ENCODE measurements around the gene LAMTOR2. TPM values are rescaled to one million over a fixed set of nuclear protein-coding genes. Genes with fewer than 3 reads are reported as not detected.

The LAMTOR2 gene
- total RNA-seq, 1 experiment from 2014 or later = 63.4 TPM

DNA sequence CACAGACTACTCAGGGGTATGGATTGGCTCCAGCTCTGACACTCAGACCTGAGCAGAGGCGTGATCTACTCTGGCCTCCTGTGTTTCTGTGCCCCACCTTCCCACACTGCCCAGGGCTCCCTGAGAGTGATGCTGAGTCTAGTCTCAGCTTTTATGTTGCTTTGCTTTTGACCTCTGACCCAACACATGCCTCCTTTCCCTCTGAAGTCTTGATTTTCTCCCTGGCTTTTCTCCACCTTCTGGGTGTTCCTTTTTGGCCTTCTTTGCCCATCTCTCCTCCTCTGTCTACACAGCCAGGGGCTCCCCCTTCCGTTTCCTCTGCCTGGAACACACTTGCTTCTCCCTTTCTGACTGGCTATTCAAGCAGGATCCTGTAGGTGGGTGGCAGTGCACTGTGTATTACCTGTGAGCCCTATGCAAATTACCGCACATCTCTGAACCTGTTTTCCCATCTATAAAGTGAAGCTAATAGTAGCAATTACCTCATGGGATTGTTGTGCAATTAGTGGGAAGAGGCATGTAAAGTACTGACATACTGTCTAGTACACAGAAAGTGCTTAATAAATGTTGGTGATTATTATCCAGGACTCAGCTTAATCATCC lies 41.4 kb downstream of the LAMTOR2 start:
- POLR2A ChIA-PET = interaction anchor here (0.5 kb wide), 1 partner anchor 32 kb away, joined by 3 read pairs; no protein-coding TSS in a partner anchor
- H3K4me3 ChIP-seq (ENCODE audit: low read depth in 2 of 2, low read length in 2 of 2) = no peak overlapping the region
- intact Hi-C loops (cut with micrococcal nuclease; ENCODE audit: unreplicated experiment) (loop anchor here (1.0 to 5.0 kb wide), 2 partner anchors 34 to 116 kb away; partner anchors contain the start of gene PMF1), in situ Hi-C loops (cut with HindIII; ENCODE audit: low pct_unique_long_range_greater_than_20kb, low sequenced_read_pairs) (no loop called here)
- H3K27ac ChIP-seq (ENCODE audit: low read length) = peak overlapping the region; percentile 82
- DNase-seq (ENCODE audit: low read depth, low spot score) (no peak), ATAC-seq (no peak)
- no peaks in the 10 kb centered on the region for H3K9me3 ChIP-seq (ENCODE audit: control insufficient read depth, insufficient read depth, low read depth, low read length)
- TF ChIP-seq, protein P1, sequence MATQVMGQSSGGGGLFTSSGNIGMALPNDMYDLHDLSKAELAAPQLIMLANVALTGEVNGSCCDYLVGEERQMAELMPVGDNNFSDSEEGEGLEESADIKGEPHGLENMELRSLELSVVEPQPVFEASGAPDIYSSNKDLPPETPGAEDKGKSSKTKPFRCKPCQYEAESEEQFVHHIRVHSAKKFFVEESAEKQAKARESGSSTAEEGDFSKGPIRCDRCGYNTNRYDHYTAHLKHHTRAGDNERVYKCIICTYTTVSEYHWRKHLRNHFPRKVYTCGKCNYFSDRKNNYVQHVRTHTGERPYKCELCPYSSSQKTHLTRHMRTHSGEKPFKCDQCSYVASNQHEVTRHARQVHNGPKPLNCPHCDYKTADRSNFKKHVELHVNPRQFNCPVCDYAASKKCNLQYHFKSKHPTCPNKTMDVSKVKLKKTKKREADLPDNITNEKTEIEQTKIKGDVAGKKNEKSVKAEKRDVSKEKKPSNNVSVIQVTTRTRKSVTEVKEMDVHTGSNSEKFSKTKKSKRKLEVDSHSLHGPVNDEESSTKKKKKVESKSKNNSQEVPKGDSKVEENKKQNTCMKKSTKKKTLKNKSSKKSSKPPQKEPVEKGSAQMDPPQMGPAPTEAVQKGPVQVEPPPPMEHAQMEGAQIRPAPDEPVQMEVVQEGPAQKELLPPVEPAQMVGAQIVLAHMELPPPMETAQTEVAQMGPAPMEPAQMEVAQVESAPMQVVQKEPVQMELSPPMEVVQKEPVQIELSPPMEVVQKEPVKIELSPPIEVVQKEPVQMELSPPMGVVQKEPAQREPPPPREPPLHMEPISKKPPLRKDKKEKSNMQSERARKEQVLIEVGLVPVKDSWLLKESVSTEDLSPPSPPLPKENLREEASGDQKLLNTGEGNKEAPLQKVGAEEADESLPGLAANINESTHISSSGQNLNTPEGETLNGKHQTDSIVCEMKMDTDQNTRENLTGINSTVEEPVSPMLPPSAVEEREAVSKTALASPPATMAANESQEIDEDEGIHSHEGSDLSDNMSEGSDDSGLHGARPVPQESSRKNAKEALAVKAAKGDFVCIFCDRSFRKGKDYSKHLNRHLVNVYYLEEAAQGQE (IDR thresholded peaks at IDR 0.05; ENCODE audit: insufficient read depth in 1 of 2, low read depth in 2 of 2, low read length in 1 of 2) = no peak
- TF ChIP-seq, protein P2, sequence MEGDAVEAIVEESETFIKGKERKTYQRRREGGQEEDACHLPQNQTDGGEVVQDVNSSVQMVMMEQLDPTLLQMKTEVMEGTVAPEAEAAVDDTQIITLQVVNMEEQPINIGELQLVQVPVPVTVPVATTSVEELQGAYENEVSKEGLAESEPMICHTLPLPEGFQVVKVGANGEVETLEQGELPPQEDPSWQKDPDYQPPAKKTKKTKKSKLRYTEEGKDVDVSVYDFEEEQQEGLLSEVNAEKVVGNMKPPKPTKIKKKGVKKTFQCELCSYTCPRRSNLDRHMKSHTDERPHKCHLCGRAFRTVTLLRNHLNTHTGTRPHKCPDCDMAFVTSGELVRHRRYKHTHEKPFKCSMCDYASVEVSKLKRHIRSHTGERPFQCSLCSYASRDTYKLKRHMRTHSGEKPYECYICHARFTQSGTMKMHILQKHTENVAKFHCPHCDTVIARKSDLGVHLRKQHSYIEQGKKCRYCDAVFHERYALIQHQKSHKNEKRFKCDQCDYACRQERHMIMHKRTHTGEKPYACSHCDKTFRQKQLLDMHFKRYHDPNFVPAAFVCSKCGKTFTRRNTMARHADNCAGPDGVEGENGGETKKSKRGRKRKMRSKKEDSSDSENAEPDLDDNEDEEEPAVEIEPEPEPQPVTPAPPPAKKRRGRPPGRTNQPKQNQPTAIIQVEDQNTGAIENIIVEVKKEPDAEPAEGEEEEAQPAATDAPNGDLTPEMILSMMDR (IDR thresholded peaks at IDR 0.05) = no peak
- TF ChIP-seq SIN3A (IDR thresholded peaks at IDR 0.05; ENCODE audit: borderline replicate concordance, insufficient read depth, low read depth, low read length) = no peak
- TF ChIP-seq POLR2AphosphoS5 (IDR thresholded peaks at IDR 0.05; ENCODE audit: low read depth, low read length) = no peak
- no peak for TF ChIP-seq TCF7L2 (IDR thresholded peaks at IDR 0.05; ENCODE audit: low read depth, low read length)
- CTCF ChIA-PET = interaction anchor here (0.7 to 2.3 kb wide), 2 partner anchors 33 to 44 kb away, joined by 4 to 23 read pairs; no protein-coding TSS in a partner anchor
- no TSS peak for BruUV-seq (replicated peaks)
- H3K27me3 ChIP-seq (ENCODE audit: control insufficient read depth, insufficient read depth, low read length) = no peaks in the 10 kb centered on the region
- no peaks in the 10 kb centered on the region for H3K36me3 ChIP-seq (ENCODE audit: control insufficient read depth, insufficient read depth, low read length)
- peaks cover 11% of the 10 kb centered on the region; the same call in 1 of the 2 replicates for H3K4me1 ChIP-seq (ENCODE audit: control insufficient read depth, insufficient read depth, low read length)

DNA sequence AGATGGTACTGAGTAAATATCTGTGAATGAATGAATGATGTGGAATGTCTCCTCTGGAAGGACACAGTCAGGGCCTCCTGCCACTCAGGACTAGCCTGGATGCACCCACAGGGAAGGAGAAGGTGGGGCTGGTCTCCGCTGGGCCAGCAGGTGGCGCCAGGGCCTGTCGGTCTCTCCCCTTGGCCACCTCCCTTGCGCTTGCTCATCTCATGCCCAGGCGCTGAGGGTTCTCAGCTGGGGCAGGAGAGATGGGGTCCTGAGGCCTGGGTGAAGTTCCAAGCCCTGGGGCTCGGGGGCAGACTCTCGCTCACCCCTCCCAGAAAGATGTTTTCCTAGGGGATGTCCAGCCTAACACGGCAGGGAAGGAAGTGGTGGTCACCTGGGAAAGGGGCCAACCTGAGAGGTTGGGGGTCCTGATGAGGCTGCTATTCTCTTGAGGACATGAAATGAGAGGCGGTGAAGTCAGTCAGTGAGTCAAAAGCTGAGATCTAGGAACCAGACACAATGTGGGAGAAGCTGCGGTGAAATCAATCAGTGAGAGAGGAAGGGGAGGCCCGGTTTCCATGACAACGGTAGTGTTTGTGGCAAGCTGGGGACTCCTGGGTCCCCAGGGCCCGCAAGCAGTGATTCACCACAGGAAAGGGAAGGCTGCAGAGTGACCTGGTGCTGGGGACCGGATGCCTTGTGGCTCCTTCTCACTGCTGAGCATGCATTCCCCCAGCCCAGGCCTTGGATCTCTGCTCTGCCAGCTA lies 42.2 kb downstream of the LAMTOR2 start:
- peak overlapping the region; percentile 82 for H3K27ac ChIP-seq (ENCODE audit: low read length)
- peaks cover 15% of the 10 kb centered on the region; the same call in 1 of the 2 replicates for H3K4me1 ChIP-seq (ENCODE audit: control insufficient read depth, insufficient read depth, low read length)
- no peak overlapping the region for H3K4me3 ChIP-seq (ENCODE audit: low read depth in 2 of 2, low read length in 2 of 2)
- ChIA-PET POLR2A (no interaction called here), CTCF (interaction anchor here (0.6 to 2.3 kb wide), 4 partner anchors 32 to 131 kb away, joined by 3 to 23 read pairs (median 5); no protein-coding TSS in a partner anchor)
- DNase-seq (ENCODE audit: low read depth, low spot score) (peak; percentile 71), ATAC-seq (peak; percentile 98)
- intact Hi-C loops (cut with micrococcal nuclease; ENCODE audit: unreplicated experiment) = loop anchor here (1.0 to 5.0 kb wide), 2 partner anchors 33 to 115 kb away; partner anchors contain the start of gene PMF1
- H3K9me3 ChIP-seq (ENCODE audit: control insufficient read depth, insufficient read depth, low read depth, low read length) = no peaks in the 10 kb centered on the region
- in situ Hi-C loops (cut with HindIII; ENCODE audit: low pct_unique_long_range_greater_than_20kb, low sequenced_read_pairs) = no loop called here
- H3K27me3 ChIP-seq (ENCODE audit: control insufficient read depth, insufficient read depth, low read length) = no peaks in the 10 kb centered on the region
- no peaks in the 10 kb centered on the region for H3K36me3 ChIP-seq (ENCODE audit: control insufficient read depth, insufficient read depth, low read length)
- BruUV-seq (replicated peaks) = no TSS peak
- TF ChIP-seq TCF7L2 (IDR thresholded peaks at IDR 0.05; ENCODE audit: low read depth, low read length) = no peak
- TF ChIP-seq, protein P2 (IDR thresholded peaks at IDR 0.05) = peak; percentile 97
- peak; percentile 44; the same call in 1 of the 2 replicates for TF ChIP-seq POLR2AphosphoS5 (IDR thresholded peaks at IDR 0.05; ENCODE audit: low read depth, low read length)
